Measurements from ENCODE around the gene SPOCK2. TPM values are rescaled to one million over a fixed set of nuclear protein-coding genes. Genes with fewer than 3 reads are reported as not detected.

The SPOCK2 gene
- total and polyA plus RNA-seq, 2 of the 13 experiments (the other 11 are each of a cell fraction or from before 2014, with no cell fraction given) = 8.6 to 30.6 TPM

- TF ChIP-seq ZFP90 (CRISPR knock-in tag; IDR thresholded peaks at IDR 0.05; ENCODE audit: borderline replicate concordance) (no peak), ZUFSP (CRISPR knock-in tag; IDR thresholded peaks at IDR 0.05; ENCODE audit: borderline replicate concordance) (no peak), PRDM4 (CRISPR knock-in tag; IDR thresholded peaks at IDR 0.05; ENCODE audit: borderline replicate concordance) (no peak), EEA1 (CRISPR knock-in tag; IDR thresholded peaks at IDR 0.05; ENCODE audit: borderline replicate concordance) (no peak), ZNF691 (CRISPR knock-in tag; IDR thresholded peaks at IDR 0.05; ENCODE audit: borderline replicate concordance, low read depth) (no peak), BRCA1 (CRISPR knock-in tag; IDR thresholded peaks at IDR 0.05) (no peak), ZNF207 (IDR thresholded peaks at IDR 0.05; ENCODE audit: borderline replicate concordance) (no peak), PCBP2 (optimal IDR thresholded peaks at IDR 0.05; ENCODE audit: low read depth, low read length, poor library complexity, severe bottlenecking) (no peak), ZBTB7B (CRISPR knock-in tag; IDR thresholded peaks at IDR 0.05) (no peak; the same call in 1 of the 2 replicates), ZNF841 (CRISPR knock-in tag; IDR thresholded peaks at IDR 0.05; ENCODE audit: borderline replicate concordance) (no peak), MBD4 (IDR thresholded peaks at IDR 0.05; ENCODE audit: borderline replicate concordance, low read length) (peak; percentile 43; the same call in 1 of the 2 replicates), PPARG (CRISPR knock-in tag; conservative IDR thresholded peaks at IDR 0.05) (peak; percentile 70), CENPT (CRISPR knock-in tag; IDR thresholded peaks at IDR 0.05; ENCODE audit: low read depth) (no peak), REXO4 (CRISPR knock-in tag; IDR thresholded peaks at IDR 0.05; ENCODE audit: borderline replicate concordance) (no peak)
- TF ChIP-seq, protein P1, sequence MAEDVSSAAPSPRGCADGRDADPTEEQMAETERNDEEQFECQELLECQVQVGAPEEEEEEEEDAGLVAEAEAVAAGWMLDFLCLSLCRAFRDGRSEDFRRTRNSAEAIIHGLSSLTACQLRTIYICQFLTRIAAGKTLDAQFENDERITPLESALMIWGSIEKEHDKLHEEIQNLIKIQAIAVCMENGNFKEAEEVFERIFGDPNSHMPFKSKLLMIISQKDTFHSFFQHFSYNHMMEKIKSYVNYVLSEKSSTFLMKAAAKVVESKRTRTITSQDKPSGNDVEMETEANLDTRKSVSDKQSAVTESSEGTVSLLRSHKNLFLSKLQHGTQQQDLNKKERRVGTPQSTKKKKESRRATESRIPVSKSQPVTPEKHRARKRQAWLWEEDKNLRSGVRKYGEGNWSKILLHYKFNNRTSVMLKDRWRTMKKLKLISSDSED (CRISPR knock-in tag; IDR thresholded peaks at IDR 0.05) = no peak
- TF ChIP-seq, protein P2, sequence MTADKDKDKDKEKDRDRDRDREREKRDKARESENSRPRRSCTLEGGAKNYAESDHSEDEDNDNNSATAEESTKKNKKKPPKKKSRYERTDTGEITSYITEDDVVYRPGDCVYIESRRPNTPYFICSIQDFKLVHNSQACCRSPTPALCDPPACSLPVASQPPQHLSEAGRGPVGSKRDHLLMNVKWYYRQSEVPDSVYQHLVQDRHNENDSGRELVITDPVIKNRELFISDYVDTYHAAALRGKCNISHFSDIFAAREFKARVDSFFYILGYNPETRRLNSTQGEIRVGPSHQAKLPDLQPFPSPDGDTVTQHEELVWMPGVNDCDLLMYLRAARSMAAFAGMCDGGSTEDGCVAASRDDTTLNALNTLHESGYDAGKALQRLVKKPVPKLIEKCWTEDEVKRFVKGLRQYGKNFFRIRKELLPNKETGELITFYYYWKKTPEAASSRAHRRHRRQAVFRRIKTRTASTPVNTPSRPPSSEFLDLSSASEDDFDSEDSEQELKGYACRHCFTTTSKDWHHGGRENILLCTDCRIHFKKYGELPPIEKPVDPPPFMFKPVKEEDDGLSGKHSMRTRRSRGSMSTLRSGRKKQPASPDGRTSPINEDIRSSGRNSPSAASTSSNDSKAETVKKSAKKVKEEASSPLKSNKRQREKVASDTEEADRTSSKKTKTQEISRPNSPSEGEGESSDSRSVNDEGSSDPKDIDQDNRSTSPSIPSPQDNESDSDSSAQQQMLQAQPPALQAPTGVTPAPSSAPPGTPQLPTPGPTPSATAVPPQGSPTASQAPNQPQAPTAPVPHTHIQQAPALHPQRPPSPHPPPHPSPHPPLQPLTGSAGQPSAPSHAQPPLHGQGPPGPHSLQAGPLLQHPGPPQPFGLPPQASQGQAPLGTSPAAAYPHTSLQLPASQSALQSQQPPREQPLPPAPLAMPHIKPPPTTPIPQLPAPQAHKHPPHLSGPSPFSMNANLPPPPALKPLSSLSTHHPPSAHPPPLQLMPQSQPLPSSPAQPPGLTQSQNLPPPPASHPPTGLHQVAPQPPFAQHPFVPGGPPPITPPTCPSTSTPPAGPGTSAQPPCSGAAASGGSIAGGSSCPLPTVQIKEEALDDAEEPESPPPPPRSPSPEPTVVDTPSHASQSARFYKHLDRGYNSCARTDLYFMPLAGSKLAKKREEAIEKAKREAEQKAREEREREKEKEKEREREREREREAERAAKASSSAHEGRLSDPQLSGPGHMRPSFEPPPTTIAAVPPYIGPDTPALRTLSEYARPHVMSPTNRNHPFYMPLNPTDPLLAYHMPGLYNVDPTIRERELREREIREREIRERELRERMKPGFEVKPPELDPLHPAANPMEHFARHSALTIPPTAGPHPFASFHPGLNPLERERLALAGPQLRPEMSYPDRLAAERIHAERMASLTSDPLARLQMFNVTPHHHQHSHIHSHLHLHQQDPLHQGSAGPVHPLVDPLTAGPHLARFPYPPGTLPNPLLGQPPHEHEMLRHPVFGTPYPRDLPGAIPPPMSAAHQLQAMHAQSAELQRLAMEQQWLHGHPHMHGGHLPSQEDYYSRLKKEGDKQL (CRISPR knock-in tag; IDR thresholded peaks at IDR 0.05; ENCODE audit: low read depth) = peak; percentile 87; the same call in 1 of the 2 replicates
These were observed 9.3 kb upstream of the SPOCK2 start (continued) for GRCh38 chr10:72097448-72098300.

Data from HepG2 (cell line).